Astrocyte (in vitro differentiated cells and primary cell): ENCODE measurements around the gene ZNF784.

Source experiments
- EZH2 ChIP-seq: IDR thresholded peaks from 2 replicates; pipeline ENCODE4 v1.6.1; 2012; ENCODE audit warnings: mild to moderate bottlenecking, low read length, inconsistent platforms; ENCODE audit not compliant: insufficient read depth
- TF ChIP-seq, protein P1 (sequence below): IDR thresholded peaks from 2 replicates; pipeline ENCODE4 v1.5.1; 2011; ENCODE audit warnings: low read depth, mild to moderate bottlenecking, inconsistent platforms, low read length, moderate library complexity; ENCODE audit not compliant: insufficient read depth

GRCh38 chr19:55603115-55603514 lies 21.3 kb downstream of the ZNF784 start:
- TF ChIP-seq, protein P1, sequence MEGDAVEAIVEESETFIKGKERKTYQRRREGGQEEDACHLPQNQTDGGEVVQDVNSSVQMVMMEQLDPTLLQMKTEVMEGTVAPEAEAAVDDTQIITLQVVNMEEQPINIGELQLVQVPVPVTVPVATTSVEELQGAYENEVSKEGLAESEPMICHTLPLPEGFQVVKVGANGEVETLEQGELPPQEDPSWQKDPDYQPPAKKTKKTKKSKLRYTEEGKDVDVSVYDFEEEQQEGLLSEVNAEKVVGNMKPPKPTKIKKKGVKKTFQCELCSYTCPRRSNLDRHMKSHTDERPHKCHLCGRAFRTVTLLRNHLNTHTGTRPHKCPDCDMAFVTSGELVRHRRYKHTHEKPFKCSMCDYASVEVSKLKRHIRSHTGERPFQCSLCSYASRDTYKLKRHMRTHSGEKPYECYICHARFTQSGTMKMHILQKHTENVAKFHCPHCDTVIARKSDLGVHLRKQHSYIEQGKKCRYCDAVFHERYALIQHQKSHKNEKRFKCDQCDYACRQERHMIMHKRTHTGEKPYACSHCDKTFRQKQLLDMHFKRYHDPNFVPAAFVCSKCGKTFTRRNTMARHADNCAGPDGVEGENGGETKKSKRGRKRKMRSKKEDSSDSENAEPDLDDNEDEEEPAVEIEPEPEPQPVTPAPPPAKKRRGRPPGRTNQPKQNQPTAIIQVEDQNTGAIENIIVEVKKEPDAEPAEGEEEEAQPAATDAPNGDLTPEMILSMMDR, result no peak
- no peak for TF ChIP-seq EZH2
